Measurements from ENCODE around the gene NR3C2. TPM values are rescaled to one million over a fixed set of nuclear protein-coding genes. Genes with fewer than 3 reads are reported as not detected.

The NR3C2 gene
- total RNA-seq, 1 donor from 2014 or later, result 2.5 TPM

- no peak for FAIRE-seq
- Histone ChIP-seq H3K27me3 (ENCODE audit: insufficient read depth, low read length) (no peaks in the 10 kb centered on the region), H3K4me3 (ENCODE audit: insufficient read depth, low read depth, low read length) (no peak overlapping the region), H3K9ac (ENCODE audit: low read length) (no peak overlapping the region), H3K27ac (ENCODE audit: low read depth, low read length) (no peak overlapping the region), H3K36me3 (ENCODE audit: insufficient read depth, low read length) (no peaks in the 10 kb centered on the region), H3K4me1 (ENCODE audit: insufficient read depth, low read length) (no peaks in the 10 kb centered on the region), H4K20me1 (ENCODE audit: insufficient read depth, low read length) (peaks cover 28% of the 10 kb centered on the region), H3K4me2 (ENCODE audit: low read length) (no peak overlapping the region), H3K79me2 (ENCODE audit: insufficient read depth, low read length) (peaks cover 7% of the 10 kb centered on the region), H2AFZ (ENCODE audit: low read depth, low read length) (no peak overlapping the region), H3K9me3 (ENCODE audit: insufficient read depth, low read depth, low read length) (no peaks in the 10 kb centered on the region)
- peaks cover 8% of the 10 kb centered on the region for H3K36me3 Mint-ChIP-seq (ENCODE audit: low read depth, unreplicated experiment)
- no peaks in the 10 kb centered on the region for H3K27me3 Mint-ChIP-seq (ENCODE audit: low read depth, unreplicated experiment)
- H3K4me3 Mint-ChIP-seq (ENCODE audit: unreplicated experiment), result no peak overlapping the region
- H3K9me3 Mint-ChIP-seq (ENCODE audit: unreplicated experiment), result no peaks in the 10 kb centered on the region
- no peak overlapping the region for H3K27ac Mint-ChIP-seq (ENCODE audit: unreplicated experiment)
- peaks cover 33% of the 10 kb centered on the region for H3K4me1 Mint-ChIP-seq (ENCODE audit: low read depth, unreplicated experiment)
- TF ChIP-seq CTCF (IDR thresholded peaks at IDR 0.05; ENCODE audit: insufficient read depth, low read depth, low read length) (no peak), EZH2 (IDR thresholded peaks at IDR 0.05; ENCODE audit: insufficient read depth, low read length) (no peak)
- no peak for DNase-seq (ENCODE audit: low read depth)
Observed at GRCh38 chr4:148060264-148061140, 381.7 kb downstream of the NR3C2 start.

- Mint-ChIP-seq H3K27me3 (ENCODE audit: low read depth, unreplicated experiment) (no peaks in the 10 kb centered on the region), H3K27ac (ENCODE audit: unreplicated experiment) (no peak overlapping the region), H3K4me1 (ENCODE audit: low read depth, unreplicated experiment) (peaks cover 27% of the 10 kb centered on the region), H3K36me3 (ENCODE audit: low read depth, unreplicated experiment) (peaks cover 7% of the 10 kb centered on the region), H3K4me3 (ENCODE audit: unreplicated experiment) (no peak overlapping the region), H3K9me3 (ENCODE audit: unreplicated experiment) (no peaks in the 10 kb centered on the region)
- FAIRE-seq, result no peak
- no peak overlapping the region for H3K27ac ChIP-seq (ENCODE audit: low read depth, low read length)
- H4K20me1 ChIP-seq (ENCODE audit: insufficient read depth, low read length), result peaks cover 28% of the 10 kb centered on the region
- H3K79me2 ChIP-seq (ENCODE audit: insufficient read depth, low read length), result peaks cover 7% of the 10 kb centered on the region
- H3K27me3 ChIP-seq (ENCODE audit: insufficient read depth, low read length), result no peaks in the 10 kb centered on the region
- no peaks in the 10 kb centered on the region for H3K9me3 ChIP-seq (ENCODE audit: insufficient read depth, low read depth, low read length)
- H2AFZ ChIP-seq (ENCODE audit: low read depth, low read length), result no peak overlapping the region
- H3K9ac ChIP-seq (ENCODE audit: low read length), result no peak overlapping the region
- no peaks in the 10 kb centered on the region for H3K4me1 ChIP-seq (ENCODE audit: insufficient read depth, low read length)
- no peak for DNase-seq (ENCODE audit: low read depth)
- TF ChIP-seq CTCF (IDR thresholded peaks at IDR 0.05; ENCODE audit: insufficient read depth, low read depth, low read length), result no peak
- no peak for TF ChIP-seq EZH2 (IDR thresholded peaks at IDR 0.05; ENCODE audit: insufficient read depth, low read length)
- H3K36me3 ChIP-seq (ENCODE audit: insufficient read depth, low read length), result no peaks in the 10 kb centered on the region
- H3K4me2 ChIP-seq (ENCODE audit: low read length), result no peak overlapping the region
- no peak overlapping the region for H3K4me3 ChIP-seq (ENCODE audit: insufficient read depth, low read depth, low read length)
Observed at GRCh38 chr4:148059617-148060180, 382.5 kb downstream of the NR3C2 start.
